Body of pancreas (tissue), 4 donors: ENCODE measurements around the gene NAA40.

ENCODE experiments used
- CTCF ChIP-seq, 7 experiments: fragments of 450-650 bp in 4 of 7; fragments of 200-600 bp in 3 of 7; sonication (generic) in 3 of 7; IDR thresholded peaks; one replicate each; pipeline ENCODE4 v1.5.1; 2016 to 2019; ENCODE audit warnings: antibody characterized with exemption in 7 of 7
- POLR2A ChIP-seq, 3 donors: fragments of 450-650 bp; IDR thresholded peaks; one replicate each; pipeline ENCODE4 v1.6.1; 2016; ENCODE audit warnings: antibody characterized with exemption in 3 of 3, mild to moderate bottlenecking in 2 of 3

- no peak for TF ChIP-seq CTCF (IDR thresholded peaks at IDR 0.05)
- no peak for TF ChIP-seq POLR2A (IDR thresholded peaks at IDR 0.05)
These were observed 31.7 kb upstream of the NAA40 start for GRCh38 chr11:63907063-63907462.
